ENCODE measurements around the gene RBBP5. TPM values are rescaled to one million over a fixed set of nuclear protein-coding genes. Genes with fewer than 3 reads are reported as not detected.

Gene RBBP5, protein sequence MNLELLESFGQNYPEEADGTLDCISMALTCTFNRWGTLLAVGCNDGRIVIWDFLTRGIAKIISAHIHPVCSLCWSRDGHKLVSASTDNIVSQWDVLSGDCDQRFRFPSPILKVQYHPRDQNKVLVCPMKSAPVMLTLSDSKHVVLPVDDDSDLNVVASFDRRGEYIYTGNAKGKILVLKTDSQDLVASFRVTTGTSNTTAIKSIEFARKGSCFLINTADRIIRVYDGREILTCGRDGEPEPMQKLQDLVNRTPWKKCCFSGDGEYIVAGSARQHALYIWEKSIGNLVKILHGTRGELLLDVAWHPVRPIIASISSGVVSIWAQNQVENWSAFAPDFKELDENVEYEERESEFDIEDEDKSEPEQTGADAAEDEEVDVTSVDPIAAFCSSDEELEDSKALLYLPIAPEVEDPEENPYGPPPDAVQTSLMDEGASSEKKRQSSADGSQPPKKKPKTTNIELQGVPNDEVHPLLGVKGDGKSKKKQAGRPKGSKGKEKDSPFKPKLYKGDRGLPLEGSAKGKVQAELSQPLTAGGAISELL
- 27.2 TPM for polyA plus RNA-seq (2012; ENCODE audit: insufficient read depth, insufficient read length, low read depth)

GRCh38 chr1:205121660-205122488 is at the start of gene RBBP5:
Gene RBBP5 (minus strand): TSS chr1:205121978. CDS start chr1:205121873, 105 bp downstream.
- H3K4me3 ChIP-seq (ENCODE audit: low read depth, low read length), result peak within 1 kb of the TSS; percentile 83
- TF ChIP-seq CTCF (IDR thresholded peaks at IDR 0.05; ENCODE audit: low read depth, low read length), result peak; percentile 89
- H3K4me1 ChIP-seq, result no peaks in the 10 kb centered on the region
- H3K9me3 ChIP-seq, result no peaks in the 10 kb centered on the region
- no peaks in the 10 kb centered on the region for H3K27me3 ChIP-seq
- DNase-seq, result peak; percentile 95
- H3K36me3 ChIP-seq, result no peaks in the 10 kb centered on the region

GRCh38 chr1:205171369-205171768 is 49.6 kb upstream of the RBBP5 start:
- H3K4me3 ChIP-seq (ENCODE audit: low read depth, low read length), result no peak overlapping the region
- no peak for TF ChIP-seq CTCF (IDR thresholded peaks at IDR 0.05; ENCODE audit: low read depth, low read length)
- no peak for DNase-seq
- H3K27me3 ChIP-seq, result no peaks in the 10 kb centered on the region
- no peaks in the 10 kb centered on the region for H3K36me3 ChIP-seq
- peaks cover 10% of the 10 kb centered on the region for H3K4me1 ChIP-seq
- H3K9me3 ChIP-seq, result no peaks in the 10 kb centered on the region

DNA sequence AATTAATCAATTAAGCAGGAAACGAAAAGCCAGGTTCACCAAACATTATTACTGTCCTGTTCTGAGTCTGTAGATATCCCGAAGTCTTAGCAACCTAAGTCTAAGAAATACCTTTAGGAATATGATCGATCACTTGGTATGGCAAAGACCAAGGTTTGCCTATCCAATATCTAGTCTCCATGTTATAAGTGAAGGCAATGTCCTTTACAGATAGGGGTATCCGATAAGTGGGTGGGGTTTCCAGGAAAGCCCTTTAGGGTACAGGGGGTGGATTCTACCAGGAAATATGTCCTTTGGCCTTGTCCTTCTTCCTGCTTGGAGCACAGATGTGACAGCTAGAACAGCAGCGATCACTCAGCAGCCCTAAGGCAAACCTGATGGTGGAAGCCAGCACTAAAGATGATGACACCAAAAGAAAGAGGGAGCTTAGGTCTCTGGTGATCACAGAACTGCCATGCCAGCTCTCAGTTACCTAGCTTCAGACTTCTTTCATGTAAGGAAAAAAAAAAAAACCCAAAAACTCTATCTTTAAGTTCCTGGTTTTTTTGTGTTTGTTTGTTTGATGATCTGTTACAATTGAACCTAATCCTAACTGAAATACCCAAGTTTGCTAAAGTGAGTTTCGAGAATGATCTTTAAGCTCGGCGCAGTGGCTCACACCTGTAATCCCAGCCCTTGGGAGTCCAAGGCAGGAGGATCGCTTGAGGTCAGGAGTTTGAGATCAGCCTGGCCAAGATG is 48.9 kb upstream of the RBBP5 start:
- DNase-seq, result no peak
- no peaks in the 10 kb centered on the region for H3K27me3 ChIP-seq
- H3K36me3 ChIP-seq, result no peaks in the 10 kb centered on the region; the same call in 1 of the 2 replicates
- no peaks in the 10 kb centered on the region for H3K9me3 ChIP-seq
- no peak for TF ChIP-seq CTCF (IDR thresholded peaks at IDR 0.05; ENCODE audit: low read depth, low read length)
- peaks cover 6% of the 10 kb centered on the region for H3K4me1 ChIP-seq
- H3K4me3 ChIP-seq (ENCODE audit: low read depth, low read length), result no peak overlapping the region

DNA sequence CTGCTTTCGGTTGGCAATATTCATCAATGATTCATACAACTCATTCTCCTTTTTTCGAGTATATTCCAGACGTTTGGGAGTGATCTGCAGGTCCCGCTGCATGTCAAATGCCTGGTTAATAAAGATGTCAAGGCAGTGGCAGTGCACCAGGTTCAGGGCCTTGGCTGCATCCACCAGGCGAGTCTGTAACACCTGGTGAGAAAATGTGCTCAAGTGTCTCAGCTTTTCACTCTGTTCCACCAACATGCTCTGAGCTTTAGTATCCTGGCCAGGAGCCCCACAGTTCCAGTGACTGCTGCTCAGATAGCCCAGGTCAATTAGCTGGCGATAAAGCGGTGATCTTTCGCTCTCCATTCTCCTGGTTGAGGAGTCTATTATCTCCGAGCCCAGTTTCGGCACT is 47.5 kb upstream of the RBBP5 start:
- Histone ChIP-seq H3K4me1 (no peaks in the 10 kb centered on the region), H3K27me3 (no peaks in the 10 kb centered on the region), H3K9me3 (no peaks in the 10 kb centered on the region), H3K4me3 (ENCODE audit: low read depth, low read length) (no peak overlapping the region), H3K36me3 (no peaks in the 10 kb centered on the region; the same call in 1 of the 2 replicates)
- TF ChIP-seq CTCF (IDR thresholded peaks at IDR 0.05; ENCODE audit: low read depth, low read length), result no peak
- no peak for DNase-seq

DNA sequence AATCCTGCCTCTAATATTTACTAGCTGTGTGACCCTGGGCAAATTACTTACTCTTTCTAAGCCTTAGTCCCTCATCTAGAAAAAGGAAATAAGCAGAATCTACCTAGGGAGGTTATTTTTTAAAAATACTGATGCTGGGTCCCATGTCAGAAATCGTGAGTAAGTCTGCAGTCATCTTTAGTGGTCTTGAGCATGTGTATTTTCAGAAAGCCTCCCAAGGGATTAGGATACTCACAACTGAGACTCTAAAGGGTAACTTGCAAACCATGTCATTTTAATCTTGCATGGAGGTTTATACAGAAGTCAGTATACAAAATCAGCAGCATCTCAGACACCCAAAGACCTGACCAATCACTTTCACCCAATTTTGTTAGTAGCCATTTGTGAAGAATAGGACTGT is 46.5 kb upstream of the RBBP5 start:
- Histone ChIP-seq H3K4me3 (ENCODE audit: low read depth, low read length) (no peak overlapping the region), H3K4me1 (no peaks in the 10 kb centered on the region), H3K27me3 (no peaks in the 10 kb centered on the region), H3K36me3 (peaks cover 7% of the 10 kb centered on the region), H3K9me3 (no peaks in the 10 kb centered on the region)
- no peak for DNase-seq
- no peak for TF ChIP-seq CTCF (IDR thresholded peaks at IDR 0.05; ENCODE audit: low read depth, low read length)
